T-cell (primary cell): ENCODE results near the gene PPAT. TPM values are rescaled to one million over a fixed set of nuclear protein-coding genes. Genes with fewer than 3 reads are reported as not detected.

ENCODE experiments used
- ATAC-seq, 4 experiments: fragments of 200-7000 bp in 3 of 4; fragments of 150-1000 bp in 1 of 4; cut with Tn5 transposase; replicated peaks in 1 of 4; 1 replicate in 3 of 4; 2 replicates in 1 of 4; pipeline ENCODE4 v1.10.0; 2021; ENCODE audit warnings: moderate library complexity in 3 of 4, mild to moderate bottlenecking in 2 of 4, moderate number of reproducible peaks in 1 of 4
- CTCF ChIA-PET, 2 donors: fragments of 300-600 bp; sonication (Branson Sonifier 250); formaldehyde crosslinking; loops; one replicate each; lab custom pipeline; 2022; ENCODE audit warnings: antibody characterized with exemption in 2 of 2; lab: Charles Lee
- POLR2A ChIA-PET, 2 donors: fragments of 300-600 bp; sonication (Branson Sonifier 250); formaldehyde crosslinking; loops; one replicate each; lab custom pipeline; 2022; ENCODE audit warnings: antibody characterized with exemption in 2 of 2; lab: Charles Lee
- DNase-seq, 35 experiments: peaks; one replicate each; pipeline versions ENCODE4 v3.0.0 to v3.0.0-alpha.2; 2013 to 2023
- H3K27ac ChIP-seq: one replicate; pipeline ENCODE4 v1.5.1; 2013; ENCODE audit warnings: low read length
- H3K27me3 ChIP-seq, 2 experiments: replicated peaks in 1 of 2; 1 replicate in 1 of 2; 2 replicates in 1 of 2; pipeline versions ENCODE4 v1.6.1 to v1.7.0; 2013; ENCODE audit warnings: low read length in 1 of 2, mixed read lengths in 1 of 2; ENCODE audit not compliant: control insufficient read depth in 2 of 2, insufficient read depth in 2 of 2; ENCODE audit errors: extremely low read depth in 1 of 2
- H3K36me3 ChIP-seq, 2 donors: 1 replicate in 1 of 2; 2 replicates in 1 of 2; pipeline versions ENCODE4 v1.6.1 to v1.7.0; 2013; ENCODE audit warnings: low read length in 1 of 2; ENCODE audit not compliant: control insufficient read depth in 2 of 2, insufficient read depth in 1 of 2; ENCODE audit errors: extremely low read depth in 1 of 2
- H3K4me1 ChIP-seq, 2 experiments: 1 replicate in 1 of 2; 2 replicates in 1 of 2; pipeline versions ENCODE4 v1.6.1 to v1.7.0; 2013; ENCODE audit warnings: low read length in 2 of 2, mixed read lengths in 1 of 2; ENCODE audit not compliant: insufficient read depth in 2 of 2, control insufficient read depth in 1 of 2; ENCODE audit errors: extremely low read depth in 1 of 2
- H3K4me3 ChIP-seq, 2 donors: 1 replicate in 1 of 2; 2 replicates in 1 of 2; pipeline versions ENCODE4 v1.5.1 to v1.7.0; 2013; ENCODE audit warnings: mild to moderate bottlenecking in 2 of 2, low read length in 1 of 2, moderate library complexity in 1 of 2; ENCODE audit not compliant: control insufficient read depth in 1 of 2; ENCODE audit errors: extremely low read depth in 1 of 2
- H3K9me3 ChIP-seq: 2 replicates; pipeline ENCODE4 v1.7.0; 2013
- H3K27ac Mint-ChIP-seq, 2 donors: one replicate each; pipeline ENCODE4 v1.8.0; 2020 to 2021; ENCODE audit warnings: mild to moderate bottlenecking in 2 of 2, mixed read lengths in 2 of 2
- H3K27me3 Mint-ChIP-seq, 2 donors: one replicate each; pipeline ENCODE4 v1.8.0; 2021 to 2022; ENCODE audit warnings: mixed read lengths in 2 of 2
- H3K36me3 Mint-ChIP-seq: one replicate; pipeline ENCODE4 v1.8.0; 2021; ENCODE audit warnings: mixed read lengths
- H3K4me1 Mint-ChIP-seq, 3 donors: one replicate each; pipeline ENCODE4 v1.8.0; 2020 to 2022; ENCODE audit warnings: mixed read lengths in 3 of 3, mild to moderate bottlenecking in 1 of 3
- H3K4me3 Mint-ChIP-seq, 3 donors: one replicate each; pipeline ENCODE4 v1.8.0; 2020 to 2022; ENCODE audit warnings: mild to moderate bottlenecking in 3 of 3, mixed read lengths in 3 of 3, moderate library complexity in 3 of 3
- H3K9me3 Mint-ChIP-seq, 3 donors: one replicate each; pipeline ENCODE4 v1.8.0; 2020 to 2022; ENCODE audit warnings: mixed read lengths in 3 of 3
- WGBS: methylation state at CpG from one replicate; pipeline ENCODE4 v1.1.5; 2013; ENCODE audit warnings: missing lambda C conversion rate; ENCODE audit not compliant: insufficient coverage; 5-methylcytosine and 5-hydroxymethylcytosine counted together
- total RNA-seq, 35 experiments: library from RNA in 6 of 35; stranded (reverse) in 6 of 35; fragments of 120-200 nt in 1 of 35; gene quantifications; one replicate each; pipeline versions ENCODE4 v1.2.1 to v1.2.4 and lab custom pipeline; 2013 to 2026

Gene PPAT
- total RNA-seq, 5 donors from 2014 or later (not counting 1 experiment from before 2014, with no cell fraction given), result 10.5 to 15.1 (median 12.5) TPM

DNA sequence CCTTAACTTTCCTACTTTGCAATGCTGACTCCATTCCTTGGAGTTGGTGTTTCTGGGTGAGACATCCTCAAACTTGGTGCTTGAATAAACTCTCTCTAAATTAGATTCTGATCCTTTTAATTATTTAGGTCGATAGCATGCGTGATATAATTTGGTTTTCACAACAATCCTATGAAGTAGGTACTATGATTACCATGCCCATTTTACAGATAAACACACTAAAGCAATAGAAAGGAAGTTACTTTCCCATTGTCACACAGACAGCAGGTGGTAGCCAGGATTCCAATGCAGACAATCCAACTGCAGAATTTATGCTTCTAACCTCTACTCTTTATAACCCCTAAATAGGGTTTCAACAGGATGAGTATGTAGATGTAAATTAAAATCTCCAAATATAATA, 26.4 kb downstream of the PPAT start:
- POLR2A ChIA-PET, result interaction anchor here in 1 of 2 donors (0.6 kb wide), 1 partner anchor 92 kb away, joined by 3 read pairs; no protein-coding TSS in a partner anchor
- CTCF ChIA-PET, result interaction anchor here in 1 of 2 donors (0.6 kb wide), 1 partner anchor 427 kb away, joined by 3 read pairs; no protein-coding TSS in a partner anchor
- peaks cover 25% of the 10 kb centered on the region for H3K36me3 Mint-ChIP-seq
- no peaks in the 10 kb centered on the region for H3K9me3 Mint-ChIP-seq
- no peak overlapping the region for H3K4me3 Mint-ChIP-seq
- ATAC-seq (no peak), DNase-seq (no peak)
- Histone ChIP-seq H3K4me1 (no peaks in the 10 kb centered on the region), H3K27ac (no peak overlapping the region), H3K4me3 (no peak overlapping the region), H3K36me3 (peaks cover 0 to 18% of the 10 kb centered on the region in 2 donors), H3K27me3 (no peaks in the 10 kb centered on the region), H3K9me3 (no peaks in the 10 kb centered on the region)
- H3K27me3 Mint-ChIP-seq, result no peaks in the 10 kb centered on the region
- peaks cover 9 to 13% (median 12%) of the 10 kb centered on the region in 3 donors for H3K4me1 Mint-ChIP-seq
- no peak overlapping the region for H3K27ac Mint-ChIP-seq
- WGBS, result no CpG with 5 or more reads among the region's 2 CpGs

DNA sequence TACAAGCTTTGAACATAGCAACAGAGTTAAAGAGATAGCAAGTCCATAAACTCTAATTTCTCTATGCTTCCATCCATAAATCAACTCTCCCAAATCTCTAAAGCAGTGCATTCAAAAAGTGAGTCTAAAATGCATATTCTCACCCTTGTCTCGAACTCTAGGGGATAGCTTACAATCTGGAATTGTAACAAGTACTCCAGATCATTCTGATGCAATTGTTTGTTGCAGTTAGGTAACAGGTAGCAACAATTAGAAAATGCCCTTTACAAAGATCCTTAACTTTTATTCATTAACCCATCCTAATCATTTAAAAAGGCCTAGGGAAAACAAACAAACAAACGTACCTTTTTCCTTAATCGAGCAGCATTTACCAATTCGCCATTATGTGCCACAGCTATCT, 29.3 kb downstream of the PPAT start:
- 100% methylated on average over 2 of the region's 4 CpGs for WGBS
- Mint-ChIP-seq H3K9me3 (no peaks in the 10 kb centered on the region), H3K4me1 (peaks cover under 1 to 12% (median 6%) of the 10 kb centered on the region in 3 donors), H3K27me3 (no peaks in the 10 kb centered on the region), H3K27ac (no peak overlapping the region), H3K36me3 (peaks cover 32% of the 10 kb centered on the region), H3K4me3 (no peak overlapping the region)
- H3K9me3 ChIP-seq, result no peaks in the 10 kb centered on the region
- ATAC-seq, result no peak
- peaks cover 3 to 37% of the 10 kb centered on the region in 2 donors for H3K36me3 ChIP-seq
- H3K27ac ChIP-seq, result no peak overlapping the region
- DNase-seq, result no peak
- ChIA-PET CTCF (no interaction called here), POLR2A (no interaction called here)
- H3K4me3 ChIP-seq, result no peak overlapping the region
- H3K27me3 ChIP-seq, result no peaks in the 10 kb centered on the region
- no peaks in the 10 kb centered on the region for H3K4me1 ChIP-seq

DNA sequence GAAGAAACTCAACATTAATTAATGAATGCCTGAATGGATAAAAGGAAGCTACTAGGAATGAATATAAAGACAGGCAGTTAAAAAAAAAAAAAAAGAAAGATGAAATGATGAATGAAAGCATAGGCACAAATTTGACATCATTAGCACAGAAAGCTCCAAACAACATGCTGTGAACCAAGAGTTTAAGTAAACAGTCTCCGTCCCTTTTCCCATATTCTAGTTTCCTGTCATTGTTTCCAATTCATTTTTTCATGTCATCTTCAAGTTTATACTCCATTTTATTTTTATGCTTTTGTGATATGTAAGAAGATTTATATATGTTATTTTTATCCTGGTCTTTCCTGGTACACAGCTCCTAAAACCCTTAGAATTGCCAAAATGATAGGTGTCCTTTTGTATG, 30.4 kb downstream of the PPAT start:
- no peak for DNase-seq
- no peak overlapping the region for H3K27ac Mint-ChIP-seq
- no peak overlapping the region for H3K4me3 ChIP-seq
- no peaks in the 10 kb centered on the region for H3K27me3 ChIP-seq
- no peaks in the 10 kb centered on the region for H3K9me3 ChIP-seq
- peaks cover 0 to 6% (median 0%) of the 10 kb centered on the region in 3 donors for H3K4me1 Mint-ChIP-seq
- H3K4me1 ChIP-seq, result no peaks in the 10 kb centered on the region
- no peak overlapping the region for H3K27ac ChIP-seq
- H3K27me3 Mint-ChIP-seq, result no peaks in the 10 kb centered on the region
- H3K36me3 ChIP-seq, result peaks cover 3 to 48% of the 10 kb centered on the region in 2 donors
- no peak overlapping the region for H3K4me3 Mint-ChIP-seq
- ChIA-PET CTCF (interaction anchor here (0.6 to 1.1 kb wide), 5 partner anchors 15 to 425 kb away, joined by 3 to 5 read pairs (median 4); no protein-coding TSS in a partner anchor), POLR2A (interaction anchor here (0.6 to 2.3 kb wide), 5 partner anchors 18 to 573 kb away, joined by 3 to 9 read pairs (median 3); partner anchors contain the start of genes AASDH (in 1 of the 2) and NOA1 (in 1 of the 2))
- H3K36me3 Mint-ChIP-seq, result peaks cover 40% of the 10 kb centered on the region
- no peaks in the 10 kb centered on the region for H3K9me3 Mint-ChIP-seq
- ATAC-seq, result no peak
- no CpG with 5 or more reads among the region's 1 CpG for WGBS

DNA sequence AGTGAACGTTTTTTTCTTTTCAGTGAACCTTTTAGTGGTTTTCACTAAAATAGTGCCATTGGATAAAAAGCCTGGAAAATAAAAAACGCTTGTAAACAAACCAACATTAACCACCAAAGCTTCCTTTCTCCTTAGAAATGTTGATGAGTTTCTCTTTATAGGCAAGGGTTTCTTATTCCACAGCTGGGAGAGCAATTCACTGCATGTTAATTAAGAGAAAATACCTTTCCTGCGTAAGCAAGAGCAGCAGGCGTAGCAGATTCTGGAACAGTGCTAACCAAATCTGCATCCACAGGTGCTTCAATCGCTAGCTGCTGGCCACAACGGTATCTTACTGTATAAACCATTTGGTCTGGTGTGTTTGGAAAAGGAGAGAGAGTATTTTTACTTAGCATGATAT, 34.9 kb downstream of the PPAT start:
- ATAC-seq (no peak), DNase-seq (no peak)
- no peak overlapping the region for H3K4me3 ChIP-seq
- no peaks in the 10 kb centered on the region for H3K4me1 ChIP-seq
- no peaks in the 10 kb centered on the region for H3K9me3 ChIP-seq
- no peaks in the 10 kb centered on the region for H3K4me1 Mint-ChIP-seq
- H3K36me3 Mint-ChIP-seq, result peaks cover 29% of the 10 kb centered on the region
- no peak overlapping the region for H3K4me3 Mint-ChIP-seq
- no peak overlapping the region for H3K27ac Mint-ChIP-seq
- H3K9me3 Mint-ChIP-seq, result no peaks in the 10 kb centered on the region
- POLR2A ChIA-PET, result no interaction called here
- no peak overlapping the region for H3K27ac ChIP-seq
- peaks cover 3 to 39% of the 10 kb centered on the region in 2 donors for H3K36me3 ChIP-seq
- no CpG with 5 or more reads among the region's 6 CpGs for WGBS
- H3K27me3 Mint-ChIP-seq, result no peaks in the 10 kb centered on the region
- no peaks in the 10 kb centered on the region for H3K27me3 ChIP-seq
- CTCF ChIA-PET, result interaction anchor here in 1 of 2 donors (0.6 kb wide), 1 partner anchor 884 kb away, joined by 3 read pairs; no protein-coding TSS in a partner anchor

DNA sequence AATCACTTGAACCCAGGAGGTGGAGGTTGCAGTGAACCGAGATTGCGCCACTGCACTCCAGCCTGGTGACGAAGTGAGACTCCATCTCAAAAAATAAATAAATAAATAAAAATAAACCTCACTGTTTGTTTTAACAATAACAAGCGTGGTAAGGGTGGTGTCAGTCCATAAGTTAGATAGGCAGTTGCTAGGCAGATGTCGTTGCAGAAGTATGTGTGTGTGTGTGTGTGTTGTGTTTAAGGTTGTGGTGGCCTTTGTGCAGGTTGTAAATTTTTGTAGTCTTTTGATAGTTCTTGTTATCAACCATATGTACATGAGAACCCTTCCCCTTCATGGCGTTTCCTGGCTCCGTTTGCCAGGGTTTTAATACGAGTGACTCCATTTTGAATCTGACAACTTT, 44.1 kb downstream of the PPAT start:
- H3K27ac ChIP-seq, result no peak overlapping the region
- ATAC-seq, result no peak
- H3K4me1 Mint-ChIP-seq, result peaks cover 32 to 41% (median 38%) of the 10 kb centered on the region in 3 donors
- peaks cover 7% of the 10 kb centered on the region for H3K36me3 Mint-ChIP-seq
- ChIA-PET POLR2A (no interaction called here), CTCF (no interaction called here)
- no peak for DNase-seq
- no peaks in the 10 kb centered on the region for H3K36me3 ChIP-seq
- H3K27me3 ChIP-seq, result no peaks in the 10 kb centered on the region
- peaks cover 8 to 9% of the 10 kb centered on the region in 2 experiments for H3K4me1 ChIP-seq
- H3K9me3 ChIP-seq, result no peaks in the 10 kb centered on the region
- no CpG with 5 or more reads among the region's 8 CpGs for WGBS
- no peaks in the 10 kb centered on the region for H3K27me3 Mint-ChIP-seq
- no peak overlapping the region for H3K27ac Mint-ChIP-seq
- H3K4me3 Mint-ChIP-seq, result no peak overlapping the region
- no peak overlapping the region for H3K4me3 ChIP-seq
- H3K9me3 Mint-ChIP-seq, result no peaks in the 10 kb centered on the region

DNA sequence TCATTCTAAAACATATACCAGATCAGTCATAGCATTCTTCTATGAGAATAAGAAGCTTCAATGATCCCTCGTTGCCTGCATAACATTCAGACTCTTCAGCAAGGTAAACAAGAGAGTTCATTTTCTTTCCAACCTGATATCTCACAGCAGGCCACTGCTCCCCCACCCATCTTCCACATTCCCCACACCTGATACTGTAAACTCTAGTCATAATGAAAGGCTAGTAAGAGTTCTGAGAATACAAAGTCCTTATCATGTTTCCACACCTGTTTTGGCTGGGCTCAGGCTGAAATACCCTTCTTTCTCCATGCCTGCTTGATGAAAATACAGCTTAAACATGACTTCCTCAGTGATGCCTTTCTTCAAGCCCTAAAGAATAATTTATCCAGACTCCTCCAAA, 45.9 kb downstream of the PPAT start:
- H3K36me3 ChIP-seq, result no peaks in the 10 kb centered on the region
- ChIA-PET POLR2A (no interaction called here), CTCF (no interaction called here)
- Mint-ChIP-seq H3K36me3 (no peaks in the 10 kb centered on the region), H3K4me3 (peak overlapping the region in 2 of 3 donors; percentile 23 to 98), H3K4me1 (peaks cover 36 to 50% (median 45%) of the 10 kb centered on the region in 3 donors), H3K27ac (peak overlapping the region; percentile 23 to 70), H3K27me3 (no peaks in the 10 kb centered on the region), H3K9me3 (no peaks in the 10 kb centered on the region)
- DNase-seq (no peak), ATAC-seq (no peak)
- H3K4me1 ChIP-seq, result peaks cover 11 to 15% of the 10 kb centered on the region in 2 experiments
- no peaks in the 10 kb centered on the region for H3K27me3 ChIP-seq
- no CpG with 5 or more reads among the region's 1 CpG for WGBS
- no peak overlapping the region for H3K4me3 ChIP-seq
- H3K9me3 ChIP-seq, result no peaks in the 10 kb centered on the region
- peak overlapping the region; percentile 5 for H3K27ac ChIP-seq
